GM18505 (cell line): Measurements from ENCODE around the gene COX15.
"Not testable (repeated sequence)": the region's sequence is repeated elsewhere in the genome, so short reads cannot be mapped to it uniquely, and the experiment has no call there.

Experiments used
- ATAC-seq: cut with Tn5 transposase; IDR thresholded peaks from one replicate; pipeline ENCODE4 v1.9.1; 2021; ENCODE audit not compliant: unreplicated experiment
- POLR2A ChIP-seq: IDR thresholded peaks from 4 replicates; pipeline ENCODE4 v1.6.1; 2011; ENCODE audit warnings: borderline replicate concordance; ENCODE audit not compliant: insufficient read depth, insufficient read length; ENCODE audit errors: extremely low read depth

COX15 gene

DNA sequence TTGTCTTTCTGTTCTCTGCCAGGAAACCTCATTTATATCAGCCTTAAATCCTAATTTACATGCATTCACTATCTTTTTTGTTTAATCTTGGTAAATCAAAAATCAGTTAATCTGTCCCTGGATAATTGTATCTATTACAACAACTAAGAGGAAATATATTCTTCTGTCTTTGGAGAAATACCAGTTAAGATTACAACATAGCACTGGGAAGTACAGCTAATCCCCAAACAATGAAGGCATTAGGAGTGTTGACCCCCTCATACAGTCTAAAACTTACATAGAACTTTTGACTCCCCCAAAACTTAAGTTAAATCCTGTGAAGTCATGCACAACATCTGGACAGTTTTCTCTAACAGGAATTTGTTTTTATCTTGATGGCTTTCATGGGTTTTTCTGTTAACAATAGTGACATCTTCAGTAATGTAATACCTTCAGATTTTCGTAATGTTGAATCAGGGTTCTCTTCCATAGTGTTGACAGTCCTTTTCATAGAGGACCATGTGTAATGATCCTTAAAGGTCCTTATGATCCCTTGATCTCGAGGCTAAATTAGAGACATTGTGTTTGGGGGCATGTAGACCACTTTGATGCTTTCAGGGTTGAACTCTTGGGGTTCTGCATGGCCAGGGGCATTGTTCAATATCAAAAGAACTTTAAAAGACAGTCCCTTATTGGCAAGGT, 26.4 kb upstream of the COX15 start:
- TF ChIP-seq POLR2A = no peak
- no peak for ATAC-seq

- ATAC-seq = no peak
Measured at GRCh38 chr10:99756159-99756558, 24.2 kb upstream of the COX15 start.

GRCh38 chr10:99754670-99755069, 22.7 kb upstream of the COX15 start:
- TF ChIP-seq POLR2A = no peak
- no peak for ATAC-seq

More at GRCh38 chr10:99756159-99756558, 24.2 kb upstream of the COX15 start:
- TF ChIP-seq POLR2A = no peak

DNA sequence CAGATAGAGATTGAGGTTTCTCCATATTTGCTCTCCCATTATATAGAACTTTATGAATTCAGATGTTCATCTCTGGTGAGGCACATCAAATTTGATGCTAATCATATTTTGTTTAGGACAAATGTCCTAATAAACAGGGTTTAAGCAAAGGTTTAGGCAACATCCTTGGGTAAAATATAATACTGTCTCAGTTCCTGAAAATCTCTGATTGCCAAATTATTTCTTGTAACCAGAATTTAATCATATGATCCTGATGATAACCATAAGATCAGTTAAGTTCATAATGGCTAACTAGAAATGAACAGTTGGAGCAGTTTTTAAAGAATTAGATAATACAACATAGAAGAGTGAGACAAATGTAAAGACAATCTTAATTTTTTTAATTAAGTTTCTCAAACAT, 18.7 kb upstream of the COX15 start:
- no peak for TF ChIP-seq POLR2A
- ATAC-seq = no peak

DNA sequence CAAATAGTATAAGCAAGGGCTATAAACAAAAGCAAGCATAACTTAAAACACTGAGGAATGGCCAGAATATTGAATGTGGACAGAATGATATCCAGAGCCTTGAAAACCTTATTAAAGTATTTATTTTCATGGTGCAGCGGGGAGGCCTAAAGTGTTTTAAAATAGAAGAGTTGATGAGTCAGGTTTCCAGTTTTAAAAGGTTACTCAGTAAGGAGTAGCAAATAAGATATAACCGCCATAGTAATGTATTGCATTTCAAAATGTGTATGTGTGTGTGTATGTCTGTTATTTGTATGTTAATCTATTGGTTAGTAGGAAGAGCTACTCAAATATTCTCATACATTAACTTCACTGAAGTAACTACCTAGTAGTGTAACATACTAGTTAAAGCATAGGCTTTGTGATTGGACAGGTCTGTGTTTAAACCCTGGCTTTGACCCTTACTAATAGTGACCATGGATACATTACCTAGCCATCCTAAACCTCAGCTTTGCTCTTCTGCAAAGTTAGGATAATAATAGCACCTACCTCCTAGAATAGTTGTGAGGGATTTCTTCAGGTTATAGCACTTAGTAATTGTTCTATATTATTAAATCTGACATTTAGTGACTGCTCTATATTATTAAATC, 17.0 kb upstream of the COX15 start:
- TF ChIP-seq POLR2A = no peak
- ATAC-seq = no peak

DNA sequence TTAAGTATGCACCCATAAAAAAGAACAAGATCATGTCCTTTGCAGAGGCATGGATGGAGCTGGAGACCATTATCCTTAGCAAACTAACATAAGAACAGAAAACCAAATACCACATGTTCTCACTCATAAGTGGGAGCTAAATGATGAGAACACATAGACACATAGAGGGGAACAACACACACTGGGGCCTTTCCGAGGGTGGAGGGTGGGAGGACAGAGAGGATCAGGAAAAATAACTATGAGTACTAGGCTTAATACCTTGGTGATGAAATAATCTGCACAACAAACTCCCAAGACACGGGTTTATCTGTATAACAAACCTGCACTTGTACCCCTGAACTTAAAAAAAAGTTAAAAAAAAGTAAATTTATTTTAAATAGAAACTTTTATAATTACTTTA, 14.2 kb upstream of the COX15 start:
- not testable (repeated sequence) for ATAC-seq

GRCh38 chr10:99743841-99744240, 11.9 kb upstream of the COX15 start:
- ATAC-seq = no peak
- TF ChIP-seq POLR2A = no peak

DNA sequence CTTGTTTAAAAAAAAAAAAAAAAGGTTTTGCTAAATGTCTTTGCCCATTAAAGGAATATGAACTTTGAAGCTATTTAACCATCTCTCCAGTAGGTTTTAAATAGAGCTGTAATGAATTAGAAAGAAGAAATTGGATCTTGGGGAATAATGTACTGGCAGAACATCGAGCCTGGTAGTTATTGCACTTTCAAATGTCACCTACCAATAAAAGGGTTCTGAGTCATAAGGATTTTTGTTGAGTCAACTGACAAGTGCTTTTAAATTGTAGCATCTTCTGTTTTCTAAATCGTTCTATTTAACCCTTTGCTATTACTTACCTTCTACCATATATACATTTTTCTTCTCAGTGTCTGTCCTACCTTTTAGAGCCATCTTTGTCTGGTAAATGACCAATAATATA, 10.8 kb upstream of the COX15 start:
- no peak for TF ChIP-seq POLR2A
- no peak for ATAC-seq

DNA sequence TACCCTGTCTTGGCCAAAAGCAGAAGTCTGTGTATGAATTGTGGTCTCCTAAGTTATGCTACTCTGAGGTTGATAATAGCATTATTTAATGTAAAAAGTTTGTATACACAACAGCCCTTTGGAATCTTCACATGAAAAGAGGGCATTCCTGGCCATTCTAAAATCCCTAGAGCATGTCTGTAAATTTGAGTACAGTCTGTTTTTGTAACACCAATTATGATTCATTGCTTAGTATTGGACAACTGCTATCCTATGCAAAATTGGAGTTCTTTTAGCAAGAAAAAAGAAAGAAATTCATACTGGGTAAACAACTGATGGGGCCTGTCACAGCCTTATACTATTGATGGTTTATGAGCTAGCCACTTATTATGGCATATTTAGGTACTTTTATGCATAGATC, 10.3 kb upstream of the COX15 start:
- ATAC-seq = no peak
- no peak for TF ChIP-seq POLR2A

DNA sequence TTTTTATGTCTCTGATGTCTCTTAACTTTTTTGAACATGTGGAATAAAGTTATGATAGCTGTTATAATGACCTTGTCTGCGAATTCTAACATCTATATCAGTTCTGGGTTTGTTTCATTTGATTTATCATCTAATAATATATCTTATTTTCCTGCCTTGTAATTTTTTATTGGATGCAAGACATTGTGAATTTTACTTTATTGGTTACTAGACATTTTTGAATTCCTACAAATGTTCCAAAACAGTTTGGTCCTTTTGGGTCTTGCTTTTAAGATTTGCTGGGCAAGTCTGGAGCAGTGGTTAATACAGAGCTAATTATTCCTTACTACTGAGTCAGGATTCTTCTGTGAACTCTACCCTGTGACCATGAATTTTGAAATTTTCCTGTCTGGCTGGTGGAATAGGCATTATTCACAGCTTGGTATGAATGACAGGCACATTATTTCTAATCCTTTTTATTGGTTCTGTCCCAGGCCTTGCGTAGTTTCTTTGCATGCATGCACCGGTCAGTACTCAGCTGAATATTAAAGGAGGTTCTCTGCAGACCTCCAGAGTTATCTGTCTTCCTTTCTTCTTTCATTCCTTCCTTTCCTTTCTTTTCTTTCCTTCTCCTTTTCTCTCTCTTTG, 9.1 kb upstream of the COX15 start:
- ATAC-seq = no peak
- TF ChIP-seq POLR2A = no peak

DNA sequence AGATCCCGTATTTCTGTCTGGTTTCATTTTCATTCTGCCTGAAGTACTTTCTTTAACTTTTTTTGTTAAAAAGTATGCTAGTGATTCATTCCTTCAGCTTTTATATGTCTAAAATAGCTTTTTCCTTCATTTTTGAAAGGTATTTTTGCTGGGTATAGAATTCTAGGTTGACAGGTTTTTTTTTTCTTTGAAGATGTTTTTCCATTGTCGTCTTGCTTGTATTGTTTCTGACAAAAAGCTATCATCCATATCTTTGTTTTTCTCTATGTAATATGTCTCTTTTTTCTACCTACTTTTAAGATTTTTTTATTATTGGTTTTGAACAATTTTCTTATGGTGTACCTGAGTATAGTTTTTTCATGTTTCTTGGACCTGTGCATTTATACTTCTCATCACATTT, 8.3 kb upstream of the COX15 start:
- no peak for ATAC-seq
- no peak for TF ChIP-seq POLR2A

DNA sequence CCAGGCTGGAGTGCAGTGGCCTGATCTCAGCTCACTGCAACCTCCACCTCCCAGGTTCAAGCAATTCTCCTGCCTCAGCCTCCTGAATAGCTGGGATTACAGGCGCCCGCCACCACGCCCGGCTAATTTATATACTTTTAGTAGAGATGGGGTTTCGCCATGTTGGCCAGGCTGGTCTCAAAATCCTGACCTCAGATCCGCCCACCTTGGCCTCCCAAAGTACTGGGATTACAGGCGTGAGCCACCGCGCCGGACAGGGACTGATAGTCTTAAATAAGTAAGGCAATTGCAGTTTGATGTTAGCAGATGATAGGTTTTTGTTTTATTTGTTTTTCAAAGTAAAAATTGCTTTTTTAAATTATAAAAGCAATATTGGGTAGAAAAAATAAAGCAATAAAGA, 2.2 kb upstream of the COX15 start:
- ATAC-seq = not testable (repeated sequence)

DNA sequence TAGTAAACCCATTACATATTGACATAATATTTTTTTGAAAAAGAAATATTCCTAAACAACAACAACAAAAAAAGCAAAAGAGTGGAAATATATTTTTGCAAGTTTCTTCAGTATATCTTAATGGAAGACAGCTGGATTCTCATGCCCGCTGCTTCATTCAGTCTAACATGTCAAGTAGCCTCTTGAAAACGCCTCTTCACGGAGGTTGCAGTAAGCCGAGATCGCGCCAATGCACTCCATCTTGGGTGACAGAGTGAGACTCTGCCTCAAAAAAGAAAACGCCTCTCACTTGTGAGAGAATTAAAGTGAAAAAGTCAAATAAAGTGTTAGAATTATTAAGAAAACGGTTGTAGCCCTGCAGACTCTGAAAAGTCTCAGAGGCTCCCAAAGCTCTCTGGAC, 1.4 kb upstream of the COX15 start:
- no peak for ATAC-seq
- TF ChIP-seq POLR2A = no peak

DNA sequence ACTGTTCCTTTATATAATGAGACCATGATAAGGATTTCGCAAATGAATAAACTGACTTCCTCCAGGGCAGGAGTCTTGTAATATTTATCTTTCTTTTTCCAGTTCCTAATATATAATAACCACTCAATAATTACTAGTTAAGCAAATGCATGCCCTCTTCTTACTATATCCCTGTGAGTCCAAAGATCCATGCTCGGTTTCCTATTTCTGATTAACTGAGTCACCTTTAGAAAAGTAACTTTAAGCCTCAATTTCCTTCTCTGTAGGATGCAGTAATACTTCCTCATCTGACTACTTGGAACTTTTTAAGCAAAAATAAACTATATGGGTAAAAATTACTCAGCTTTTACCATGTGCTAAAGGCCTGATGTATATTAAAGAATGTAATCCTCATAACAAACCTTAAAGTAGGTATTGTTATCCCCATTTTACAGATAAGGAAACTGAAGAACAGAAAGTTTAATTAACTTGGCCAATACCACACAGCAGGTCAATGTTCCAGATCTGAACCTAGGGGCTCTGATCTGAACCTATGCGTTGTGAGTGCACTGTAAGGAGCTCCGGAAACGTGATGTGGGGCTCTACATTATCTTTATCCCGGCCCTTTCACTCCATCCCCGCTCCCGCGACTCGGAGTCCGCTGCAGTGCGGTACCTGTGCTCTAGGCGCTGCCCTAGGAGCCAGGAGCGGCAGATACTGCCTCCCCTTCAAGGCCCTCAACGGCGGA, 458 bp downstream of the COX15 start:
- ATAC-seq = peak; percentile 27
- TF ChIP-seq POLR2A = no peak

- ATAC-seq = no peak
- no peak for TF ChIP-seq POLR2A
Measured at GRCh38 chr10:99730026-99730425, 1.9 kb downstream of the COX15 start.

DNA sequence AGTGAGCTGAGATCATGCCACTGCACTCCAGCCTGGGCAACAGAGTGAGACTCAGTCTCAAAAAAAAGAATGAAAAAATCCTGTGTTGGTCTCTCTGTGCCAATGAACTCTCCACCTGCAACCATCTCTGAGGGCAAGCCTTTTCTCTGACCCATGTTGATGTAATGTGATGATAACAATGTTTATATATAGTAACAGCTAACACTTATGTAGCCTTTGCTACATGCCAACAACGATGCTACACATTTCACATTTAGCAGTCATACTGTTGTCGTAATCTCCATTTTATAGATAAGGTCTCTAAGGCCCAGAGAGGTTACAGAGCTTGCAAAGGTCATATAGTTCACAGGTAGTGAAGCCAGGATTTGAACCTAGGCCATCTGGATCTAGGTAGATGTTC, 11.5 kb downstream of the COX15 start:
- ATAC-seq = no peak
- no peak for TF ChIP-seq POLR2A
